Neuronal stem cell (in vitro differentiated cells): ENCODE measurements around the gene WWC2.

Source experiments
- DNase-seq: peaks from one replicate; pipeline ENCODE4 v3.0.0-alpha.2; 2013; ENCODE audit warnings: low spot score
- H2AFZ ChIP-seq: one replicate; pipeline ENCODE4 v1.6.1; 2013; ENCODE audit warnings: mild to moderate bottlenecking, low read length, inconsistent platforms
- H2AK5ac ChIP-seq: 2 replicates; pipeline ENCODE4 v1.6.1; 2013; ENCODE audit warnings: low read depth, mild to moderate bottlenecking, inconsistent platforms, low read length, moderate library complexity, mixed read lengths
- H2BK120ac ChIP-seq: 2 replicates; pipeline ENCODE4 v1.6.1; 2013; ENCODE audit warnings: low read depth, mild to moderate bottlenecking, inconsistent platforms, low read length, moderate library complexity, mixed read lengths
- H2BK12ac ChIP-seq: one replicate; pipeline ENCODE4 v1.6.1; 2013; ENCODE audit warnings: low read length, inconsistent platforms
- H2BK15ac ChIP-seq: 2 replicates; pipeline ENCODE4 v1.6.1; 2013; ENCODE audit warnings: mild to moderate bottlenecking, low read length, inconsistent platforms, mixed read lengths
- H2BK5ac ChIP-seq: one replicate; pipeline ENCODE4 v1.6.1; 2013; ENCODE audit warnings: inconsistent platforms, mild to moderate bottlenecking, low read length, moderate library complexity
- H3K14ac ChIP-seq: one replicate; pipeline ENCODE4 v1.6.1; 2013; ENCODE audit warnings: low read length, inconsistent platforms
- H3K18ac ChIP-seq: 2 replicates; pipeline ENCODE4 v1.6.1; 2013; ENCODE audit warnings: low read length, inconsistent platforms
- H3K23ac ChIP-seq: 2 replicates; pipeline ENCODE4 v1.6.1; 2013; ENCODE audit warnings: low read depth, mild to moderate bottlenecking, mixed read lengths, low read length, inconsistent platforms; ENCODE audit not compliant: poor library complexity
- H3K27ac ChIP-seq: replicated peaks from 3 replicates; pipeline ENCODE4 v1.5.1; 2013; ENCODE audit warnings: low read length, inconsistent platforms
- H3K27me3 ChIP-seq, 3 experiments: 2 replicates each; pipeline ENCODE4 v1.6.1; 2013; ENCODE audit warnings: low read length in 3 of 3, mild to moderate bottlenecking in 2 of 3, inconsistent platforms in 1 of 3, low read depth in 1 of 3, mixed read lengths in 1 of 3, moderate library complexity in 1 of 3; ENCODE audit not compliant: control insufficient read depth in 3 of 3, insufficient read depth in 3 of 3
- H3K36me3 ChIP-seq, 2 donors: replicated peaks in 1 of 2; 2 replicates each; pipeline ENCODE4 v1.6.1; 2013; ENCODE audit warnings: low read length in 2 of 2; ENCODE audit not compliant: control insufficient read depth in 2 of 2, insufficient read depth in 2 of 2
- H3K4ac ChIP-seq: 2 replicates; pipeline ENCODE4 v1.6.1; 2013; ENCODE audit warnings: inconsistent platforms, mild to moderate bottlenecking, low read length, moderate library complexity
- H3K4me1 ChIP-seq, 2 donors: 1 replicate in 1 of 2; 2 replicates in 1 of 2; pipeline ENCODE4 v1.6.1; 2013; ENCODE audit warnings: low read length in 2 of 2, low read depth in 1 of 2; ENCODE audit not compliant: control insufficient read depth in 2 of 2, insufficient read depth in 1 of 2
- H3K4me2 ChIP-seq: one replicate; pipeline ENCODE4 v1.6.1; 2013; ENCODE audit warnings: mild to moderate bottlenecking, low read length, inconsistent platforms; ENCODE audit not compliant: insufficient read depth, poor library complexity, severe bottlenecking
- H3K4me3 ChIP-seq, 2 donors: 2 replicates each; pipeline ENCODE4 v1.5.1; 2013; ENCODE audit warnings: low read length in 2 of 2, mild to moderate bottlenecking in 2 of 2, inconsistent platforms in 1 of 2, moderate library complexity in 1 of 2
- H3K79me1 ChIP-seq: one replicate; pipeline ENCODE4 v1.6.1; 2013; ENCODE audit warnings: low read depth, mild to moderate bottlenecking, inconsistent platforms, low read length, moderate library complexity
- H3K9ac ChIP-seq: one replicate; pipeline ENCODE4 v1.6.1; 2013; ENCODE audit warnings: mild to moderate bottlenecking, low read depth, low read length, inconsistent platforms; ENCODE audit not compliant: poor library complexity
- H3K9me3 ChIP-seq, 2 donors: replicated peaks in 1 of 2; 2 replicates each; pipeline versions ENCODE3 to v1.6.1; 2013; ENCODE audit warnings: low read length in 2 of 2, mild to moderate bottlenecking in 2 of 2, inconsistent platforms in 1 of 2, low read depth in 1 of 2, mixed read lengths in 1 of 2, moderate library complexity in 1 of 2; ENCODE audit not compliant: control insufficient read depth in 2 of 2, insufficient read depth in 1 of 2
- H4K8ac ChIP-seq: one replicate; pipeline ENCODE4 v1.6.1; 2013; ENCODE audit warnings: low read depth, mild to moderate bottlenecking, inconsistent platforms, low read length, moderate library complexity
- H4K91ac ChIP-seq: one replicate; pipeline ENCODE4 v1.6.1; 2013; ENCODE audit warnings: low read length, low read depth, mild to moderate bottlenecking, inconsistent platforms; ENCODE audit not compliant: poor library complexity
- WGBS, 2 donors: extraction: QIAGEN DNeasy Blood & Tissue Kit; methylation state at CpG; one replicate each; pipeline ENCODE4 v1.1.7; 2013; ENCODE audit warnings: missing lambda C conversion rate in 2 of 2, mixed read lengths in 1 of 2; ENCODE audit not compliant: insufficient read length in 2 of 2, insufficient replicate concordance in 1 of 2; ENCODE audit errors: extremely low coverage in 2 of 2; 5-methylcytosine and 5-hydroxymethylcytosine counted together

Gene WWC2

GRCh38 chr4:183253451-183253850 is 154.4 kb downstream of the WWC2 start:
- H3K27ac ChIP-seq = no peak overlapping the region
- H3K4me1 ChIP-seq = no peaks in the 10 kb centered on the region
- peaks cover 16 to 63% of the 10 kb centered on the region in 2 donors for H3K36me3 ChIP-seq
- no peak overlapping the region for H4K8ac ChIP-seq
- no peak overlapping the region for H4K91ac ChIP-seq
- no peak overlapping the region for H3K4me3 ChIP-seq
- H2BK15ac ChIP-seq = no peak overlapping the region
- H2BK12ac ChIP-seq = no peak overlapping the region
- DNase-seq = no peak
- H2BK5ac ChIP-seq = no peak overlapping the region
- H3K9ac ChIP-seq = no peak overlapping the region
- H3K27me3 ChIP-seq = no peaks in the 10 kb centered on the region
- no peaks in the 10 kb centered on the region for H3K9me3 ChIP-seq
- no peak overlapping the region for H3K14ac ChIP-seq
- H3K79me1 ChIP-seq = no peaks in the 10 kb centered on the region
- no peak overlapping the region for H3K4ac ChIP-seq
- H3K18ac ChIP-seq = no peak overlapping the region
- H2AFZ ChIP-seq = no peak overlapping the region
- H3K23ac ChIP-seq = no peak overlapping the region
- H2AK5ac ChIP-seq = no peak overlapping the region
- no peak overlapping the region for H3K4me2 ChIP-seq
- no CpG with 5 or more reads among the region's 1 CpG for WGBS, 2 donors
- H2BK120ac ChIP-seq = no peak overlapping the region

GRCh38 chr4:183254162-183254561 is 155.1 kb downstream of the WWC2 start:
- no peak for DNase-seq
- no peak overlapping the region for H3K27ac ChIP-seq
- no peaks in the 10 kb centered on the region for H3K79me1 ChIP-seq
- H3K23ac ChIP-seq = no peak overlapping the region
- H3K4ac ChIP-seq = no peak overlapping the region
- no peak overlapping the region for H3K4me3 ChIP-seq
- H2BK5ac ChIP-seq = no peak overlapping the region
- WGBS, 2 donors = no CpG with 5 or more reads among the region's 6 CpGs
- H2BK120ac ChIP-seq = no peak overlapping the region
- no peak overlapping the region for H2AFZ ChIP-seq
- no peaks in the 10 kb centered on the region for H3K27me3 ChIP-seq
- no peaks in the 10 kb centered on the region for H3K9me3 ChIP-seq
- H3K9ac ChIP-seq = no peak overlapping the region
- no peak overlapping the region for H3K18ac ChIP-seq
- H3K4me1 ChIP-seq = no peaks in the 10 kb centered on the region
- no peak overlapping the region for H2AK5ac ChIP-seq
- H4K91ac ChIP-seq = no peak overlapping the region
- no peak overlapping the region for H2BK12ac ChIP-seq
- H4K8ac ChIP-seq = no peak overlapping the region
- no peak overlapping the region for H2BK15ac ChIP-seq
- H3K14ac ChIP-seq = no peak overlapping the region
- peaks cover 16 to 62% of the 10 kb centered on the region in 2 donors for H3K36me3 ChIP-seq
- no peak overlapping the region for H3K4me2 ChIP-seq

GRCh38 chr4:183255487-183255886 is 156.4 kb downstream of the WWC2 start:
- H3K23ac ChIP-seq = no peak overlapping the region
- H3K4me3 ChIP-seq = no peak overlapping the region
- H3K27ac ChIP-seq = no peak overlapping the region
- no peak for DNase-seq
- H3K9ac ChIP-seq = no peak overlapping the region
- H4K91ac ChIP-seq = no peak overlapping the region
- H3K18ac ChIP-seq = no peak overlapping the region
- no peak overlapping the region for H2AK5ac ChIP-seq
- no peak overlapping the region for H2BK5ac ChIP-seq
- no peak overlapping the region for H2BK15ac ChIP-seq
- H2AFZ ChIP-seq = no peak overlapping the region
- WGBS, 2 donors = no CpG with 5 or more reads among the region's 3 CpGs
- H3K4me2 ChIP-seq = no peak overlapping the region
- H3K36me3 ChIP-seq = peaks cover 19 to 68% of the 10 kb centered on the region in 2 donors
- no peak overlapping the region for H2BK12ac ChIP-seq
- no peak overlapping the region for H3K14ac ChIP-seq
- H3K27me3 ChIP-seq = no peaks in the 10 kb centered on the region
- H3K9me3 ChIP-seq = no peaks in the 10 kb centered on the region
- H2BK120ac ChIP-seq = no peak overlapping the region
- H3K79me1 ChIP-seq = no peaks in the 10 kb centered on the region
- H3K4ac ChIP-seq = no peak overlapping the region
- H4K8ac ChIP-seq = no peak overlapping the region
- H3K4me1 ChIP-seq = no peaks in the 10 kb centered on the region

GRCh38 chr4:183256343-183256742 is 157.3 kb downstream of the WWC2 start:
- no peaks in the 10 kb centered on the region for H3K4me1 ChIP-seq
- no peak overlapping the region for H2AFZ ChIP-seq
- no peak overlapping the region for H2BK5ac ChIP-seq
- no peaks in the 10 kb centered on the region for H3K9me3 ChIP-seq
- H3K23ac ChIP-seq = no peak overlapping the region
- no peak overlapping the region for H2AK5ac ChIP-seq
- H3K4me3 ChIP-seq = no peak overlapping the region
- no CpG with 5 or more reads among the region's 6 CpGs for WGBS, 2 donors
- H3K79me1 ChIP-seq = no peaks in the 10 kb centered on the region
- H2BK15ac ChIP-seq = no peak overlapping the region
- no peak overlapping the region for H4K8ac ChIP-seq
- H2BK120ac ChIP-seq = no peak overlapping the region
- H3K27me3 ChIP-seq = no peaks in the 10 kb centered on the region
- H3K27ac ChIP-seq = no peak overlapping the region
- DNase-seq = no peak
- no peak overlapping the region for H3K18ac ChIP-seq
- no peak overlapping the region for H3K4ac ChIP-seq
- peaks cover 27 to 70% of the 10 kb centered on the region in 2 donors for H3K36me3 ChIP-seq
- H3K4me2 ChIP-seq = no peak overlapping the region
- H3K9ac ChIP-seq = no peak overlapping the region
- no peak overlapping the region for H2BK12ac ChIP-seq
- H4K91ac ChIP-seq = no peak overlapping the region
- H3K14ac ChIP-seq = no peak overlapping the region
